ENCODE measurements around the gene LRRN3. TPM values are rescaled to one million over a fixed set of nuclear protein-coding genes. Genes with fewer than 3 reads are reported as not detected.

LRRN3 gene
- 10 to 100 TPM; 35.7 to 54.0 (median 39.2) TPM for total RNA-seq

GRCh38 chr7:111090846-111091245 lies at the start of gene LRRN3:
LRRN3 (plus strand) TSS chr7:111091127; CDS start chr7:111122773, 31,646 bp downstream.
- peak; percentile 64 to 77 for ATAC-seq
- H3K36me3 Mint-ChIP-seq (ENCODE audit: insufficient read depth) = peaks cover 6% of the 10 kb centered on the region
- H3K4me1 Mint-ChIP-seq (ENCODE audit: low read depth) = peaks cover 71% of the 10 kb centered on the region
- no peaks in the 10 kb centered on the region for H3K9me3 Mint-ChIP-seq
- DNase-seq = peak; percentile 30
- peak within 1 kb of the TSS; percentile 87 for H3K4me3 Mint-ChIP-seq
- no peaks in the 10 kb centered on the region for H3K27me3 Mint-ChIP-seq (ENCODE audit: low read depth)

- no peaks in the 10 kb centered on the region for H3K36me3 Mint-ChIP-seq (ENCODE audit: insufficient read depth)
- H3K27me3 Mint-ChIP-seq (ENCODE audit: low read depth) = no peaks in the 10 kb centered on the region
- DNase-seq (no peak), ATAC-seq (peak; percentile 82 to 87)
- H3K4me3 Mint-ChIP-seq = no peak overlapping the region
- peaks cover 21% of the 10 kb centered on the region for H3K4me1 Mint-ChIP-seq (ENCODE audit: low read depth)
- H3K9me3 Mint-ChIP-seq = no peaks in the 10 kb centered on the region
These were observed 49.4 kb upstream of the LRRN3 start for GRCh38 chr7:111041577-111041976.

- Mint-ChIP-seq H3K9me3 (no peaks in the 10 kb centered on the region), H3K27me3 (ENCODE audit: low read depth) (no peaks in the 10 kb centered on the region), H3K4me3 (no peak overlapping the region), H3K4me1 (ENCODE audit: low read depth) (peaks cover 18% of the 10 kb centered on the region), H3K36me3 (ENCODE audit: insufficient read depth) (no peaks in the 10 kb centered on the region)
- ATAC-seq (no peak), DNase-seq (no peak)
These were observed 48.1 kb upstream of the LRRN3 start for GRCh38 chr7:111042842-111043241.

GRCh38 chr7:111043561-111043960 lies 47.4 kb upstream of the LRRN3 start:
- Mint-ChIP-seq H3K4me1 (ENCODE audit: low read depth) (peaks cover 12% of the 10 kb centered on the region), H3K27me3 (ENCODE audit: low read depth) (no peaks in the 10 kb centered on the region), H3K9me3 (no peaks in the 10 kb centered on the region), H3K4me3 (no peak overlapping the region), H3K36me3 (ENCODE audit: insufficient read depth) (no peaks in the 10 kb centered on the region)
- DNase-seq (no peak), ATAC-seq (no peak)

- Mint-ChIP-seq H3K9me3 (no peaks in the 10 kb centered on the region), H3K4me3 (no peak overlapping the region), H3K36me3 (ENCODE audit: insufficient read depth) (no peaks in the 10 kb centered on the region), H3K27me3 (ENCODE audit: low read depth) (no peaks in the 10 kb centered on the region), H3K4me1 (ENCODE audit: low read depth) (peaks cover 12% of the 10 kb centered on the region)
- ATAC-seq (no peak), DNase-seq (no peak)
These were observed 45.5 kb upstream of the LRRN3 start for GRCh38 chr7:111045449-111045848.

GRCh38 chr7:111047595-111047994 lies 43.3 kb upstream of the LRRN3 start:
- no peak for DNase-seq
- no peak for ATAC-seq
- Mint-ChIP-seq H3K9me3 (no peaks in the 10 kb centered on the region), H3K4me1 (ENCODE audit: low read depth) (peaks cover 5% of the 10 kb centered on the region), H3K36me3 (ENCODE audit: insufficient read depth) (no peaks in the 10 kb centered on the region), H3K27me3 (ENCODE audit: low read depth) (no peaks in the 10 kb centered on the region), H3K4me3 (no peak overlapping the region)

- DNase-seq (no peak), ATAC-seq (no peak)
- Mint-ChIP-seq H3K9me3 (no peaks in the 10 kb centered on the region), H3K4me3 (no peak overlapping the region), H3K4me1 (ENCODE audit: low read depth) (peaks cover 5% of the 10 kb centered on the region), H3K36me3 (ENCODE audit: insufficient read depth) (no peaks in the 10 kb centered on the region), H3K27me3 (ENCODE audit: low read depth) (no peaks in the 10 kb centered on the region)
These were observed 40.8 kb upstream of the LRRN3 start for GRCh38 chr7:111049971-111050680.

GRCh38 chr7:111050875-111051416 lies 40.0 kb upstream of the LRRN3 start:
- Mint-ChIP-seq H3K4me3 (no peak overlapping the region), H3K9me3 (no peaks in the 10 kb centered on the region), H3K36me3 (ENCODE audit: insufficient read depth) (no peaks in the 10 kb centered on the region), H3K4me1 (ENCODE audit: low read depth) (peaks cover 5% of the 10 kb centered on the region), H3K27me3 (ENCODE audit: low read depth) (no peaks in the 10 kb centered on the region)
- DNase-seq (no peak), ATAC-seq (no peak)

GRCh38 chr7:111051832-111052231 lies 39.1 kb upstream of the LRRN3 start:
- ATAC-seq (no peak), DNase-seq (no peak)
- Mint-ChIP-seq H3K4me1 (ENCODE audit: low read depth) (peaks cover 5% of the 10 kb centered on the region), H3K4me3 (no peak overlapping the region), H3K9me3 (no peaks in the 10 kb centered on the region), H3K36me3 (ENCODE audit: insufficient read depth) (no peaks in the 10 kb centered on the region), H3K27me3 (ENCODE audit: low read depth) (no peaks in the 10 kb centered on the region)

- ATAC-seq (no peak), DNase-seq (no peak)
- H3K36me3 Mint-ChIP-seq (ENCODE audit: insufficient read depth) = no peaks in the 10 kb centered on the region
- H3K9me3 Mint-ChIP-seq = no peaks in the 10 kb centered on the region
- H3K4me3 Mint-ChIP-seq = no peak overlapping the region
- H3K4me1 Mint-ChIP-seq (ENCODE audit: low read depth) = peaks cover 10% of the 10 kb centered on the region
- no peaks in the 10 kb centered on the region for H3K27me3 Mint-ChIP-seq (ENCODE audit: low read depth)
These were observed 37.9 kb upstream of the LRRN3 start for GRCh38 chr7:111053035-111053434.

- ATAC-seq = no peak
- H3K27me3 Mint-ChIP-seq (ENCODE audit: low read depth) = no peaks in the 10 kb centered on the region
- H3K36me3 Mint-ChIP-seq (ENCODE audit: insufficient read depth) = no peaks in the 10 kb centered on the region
- no peaks in the 10 kb centered on the region for H3K9me3 Mint-ChIP-seq
- DNase-seq = no peak
- no peak overlapping the region for H3K4me3 Mint-ChIP-seq
- peaks cover 13% of the 10 kb centered on the region for H3K4me1 Mint-ChIP-seq (ENCODE audit: low read depth)
These were observed 34.6 kb upstream of the LRRN3 start for GRCh38 chr7:111056371-111056770.

GRCh38 chr7:111057066-111057465 lies 33.9 kb upstream of the LRRN3 start:
- peaks cover 13% of the 10 kb centered on the region for H3K4me1 Mint-ChIP-seq (ENCODE audit: low read depth)

GRCh38 chr7:111059833-111060232 lies 31.1 kb upstream of the LRRN3 start:
- Mint-ChIP-seq H3K4me1 (ENCODE audit: low read depth) (peaks cover 9% of the 10 kb centered on the region), H3K36me3 (ENCODE audit: insufficient read depth) (peaks cover 10% of the 10 kb centered on the region), H3K27me3 (ENCODE audit: low read depth) (no peaks in the 10 kb centered on the region), H3K9me3 (peaks cover 17% of the 10 kb centered on the region), H3K4me3 (no peak overlapping the region)
- no peak for ATAC-seq
- no peak for DNase-seq

More at GRCh38 chr7:111057066-111057465, 33.9 kb upstream of the LRRN3 start:
- no peak for DNase-seq
- H3K36me3 Mint-ChIP-seq (ENCODE audit: insufficient read depth) = peaks cover 4% of the 10 kb centered on the region
- H3K27me3 Mint-ChIP-seq (ENCODE audit: low read depth) = no peaks in the 10 kb centered on the region
- H3K4me3 Mint-ChIP-seq = no peak overlapping the region
- no peak for ATAC-seq
- H3K9me3 Mint-ChIP-seq = peaks cover 4% of the 10 kb centered on the region

GRCh38 chr7:111063166-111063565 lies 27.8 kb upstream of the LRRN3 start:
- peaks cover 10% of the 10 kb centered on the region for H3K36me3 Mint-ChIP-seq (ENCODE audit: insufficient read depth)
- H3K4me3 Mint-ChIP-seq = no peak overlapping the region
- ATAC-seq = no peak

GRCh38 chr7:111067251-111067650 lies 23.7 kb upstream of the LRRN3 start:
- H3K27me3 Mint-ChIP-seq (ENCODE audit: low read depth) = no peaks in the 10 kb centered on the region
- no peak for DNase-seq

More at GRCh38 chr7:111063166-111063565, 27.8 kb upstream of the LRRN3 start:
- no peak for DNase-seq
- H3K9me3 Mint-ChIP-seq = peaks cover 17% of the 10 kb centered on the region
- no peaks in the 10 kb centered on the region for H3K27me3 Mint-ChIP-seq (ENCODE audit: low read depth)
- peaks cover 3% of the 10 kb centered on the region for H3K4me1 Mint-ChIP-seq (ENCODE audit: low read depth)

More at GRCh38 chr7:111067251-111067650, 23.7 kb upstream of the LRRN3 start:
- ATAC-seq = no peak
- H3K9me3 Mint-ChIP-seq = peaks cover 11% of the 10 kb centered on the region
- no peak overlapping the region for H3K4me3 Mint-ChIP-seq
- H3K4me1 Mint-ChIP-seq (ENCODE audit: low read depth) = peaks cover 8% of the 10 kb centered on the region
- peaks cover 5% of the 10 kb centered on the region for H3K36me3 Mint-ChIP-seq (ENCODE audit: insufficient read depth)
